ENCODE data around the gene RPS6KC1. TPM values are rescaled to one million over a fixed set of nuclear protein-coding genes. Genes with fewer than 3 reads are reported as not detected.
"Not testable (repeated sequence)": the region's sequence is repeated elsewhere in the genome, so short reads cannot be mapped to it uniquely, and the experiment has no call there.

Gene RPS6KC1
- total and polyA plus RNA-seq, 2 of the 4 experiments (the other 2 are of a cell fraction): 7.9 to 23.7 TPM

GRCh38 chr1:213099682-213100399 lies 48.8 kb downstream of the RPS6KC1 start:
- Histone ChIP-seq H3K4me2 (ENCODE audit: low read depth, low read length) (no peak overlapping the region), H3K79me1 (ENCODE audit: low read depth in 1 of 2, low read length in 2 of 2) (peaks cover 0 to 17% of the 10 kb centered on the region in 2 experiments; a peak in 2 of 4 replicates), H2AK5ac (ENCODE audit: low read depth, low read length) (no peak overlapping the region), H3K9me1 (ENCODE audit: insufficient read depth, low read length) (no peaks in the 10 kb centered on the region; the same call in none of the 2 replicates), H3K56ac (ENCODE audit: extremely low read depth, insufficient read depth, low read length) (no peak overlapping the region), H2BK120ac (ENCODE audit: low read depth, low read length) (no peak overlapping the region), H2AK9ac (replicated peaks; ENCODE audit: low read depth, low read length, poor library complexity) (no peak overlapping the region), H3K23ac (ENCODE audit: low read depth, low read length) (no peak overlapping the region), H3K14ac (replicated peaks; ENCODE audit: low read depth, low read length) (no peak overlapping the region), H3K27ac (ENCODE audit: insufficient read depth, low read length) (no peak overlapping the region), H2AFZ (replicated peaks; ENCODE audit: low read length, poor library complexity) (no peak overlapping the region), H4K5ac (ENCODE audit: low read depth, low read length) (no peak overlapping the region), H3K4me1 (ENCODE audit: control insufficient read depth, insufficient read depth, low read length) (peaks cover 2% of the 10 kb centered on the region; the same call in 1 of the 2 replicates), H2BK20ac (ENCODE audit: low read depth, low read length) (no peak overlapping the region), H4K8ac (ENCODE audit: low read depth in 2 of 2, low read length in 2 of 2) (no peak overlapping the region), H3K18ac (ENCODE audit: low read depth, low read length) (no peak overlapping the region), H3K9ac (ENCODE audit: low read depth, low read length) (no peak overlapping the region), H3K27me3 (ENCODE audit: control insufficient read depth, insufficient read depth, low read length) (no peaks in the 10 kb centered on the region), H3K4me3 (ENCODE audit: insufficient read depth, low read depth, low read length) (no peak overlapping the region), H3K36me3 (ENCODE audit: control insufficient read depth, insufficient read depth, low read length) (peaks cover 2% of the 10 kb centered on the region; the same call in 1 of the 2 replicates), H2BK5ac (ENCODE audit: low read depth, low read length, poor library complexity, severe bottlenecking) (no peak overlapping the region), H4K91ac (ENCODE audit: insufficient read depth, low read depth, low read length) (no peak overlapping the region), H2BK15ac (ENCODE audit: low read depth, low read length) (no peak overlapping the region), H3K9me3 (ENCODE audit: control insufficient read depth, insufficient read depth, low read length) (peaks cover 2% of the 10 kb centered on the region; the same call in 1 of the 2 replicates), H4K20me1 (ENCODE audit: insufficient read depth, low read length) (no peaks in the 10 kb centered on the region; the same call in 1 of the 2 replicates), H3K4ac (ENCODE audit: low read depth, low read length) (no peak overlapping the region)
- no CpG with 5 or more reads among the region's 4 CpGs for WGBS, 2 experiments (ENCODE audit: extremely low coverage in 2 of 2, insufficient read length in 1 of 2)
- no peak for ATAC-seq (ENCODE audit: low read depth)
- in situ Hi-C loops (cut with MboI; ENCODE audit: low sequenced_read_pairs) (no loop called here), dilution Hi-C loops (cut with HindIII; ENCODE audit: low sequenced_read_pairs, unreplicated experiment) (no loop called here), intact Hi-C loops (cut with micrococcal nuclease) (no loop called here)
- ChIA-PET CTCF (no interaction called here), POLR2A (ENCODE audit: unreplicated experiment) (no interaction called here)
- no TSS peak for BruUV-seq (replicated peaks)
- TF ChIP-seq CEBPB (IDR thresholded peaks at IDR 0.05; ENCODE audit: low read depth, low read length) (no peak), ELK1 (IDR thresholded peaks at IDR 0.05; ENCODE audit: borderline replicate concordance, low read depth, low read length) (no peak), POLR2A (IDR thresholded peaks at IDR 0.05; ENCODE audit: low read depth, low read length) (no peak)
- no peak for DNase-seq

GRCh38 chr1:213100565-213100964 lies 49.5 kb downstream of the RPS6KC1 start:
- H3K4ac ChIP-seq (ENCODE audit: low read depth, low read length); dilution Hi-C loops (cut with HindIII; ENCODE audit: low sequenced_read_pairs, unreplicated experiment); H3K4me1 ChIP-seq (ENCODE audit: control insufficient read depth, insufficient read depth, low read length); H3K9me3 ChIP-seq (ENCODE audit: control insufficient read depth, insufficient read depth, low read length); H2BK5ac ChIP-seq (ENCODE audit: low read depth, low read length, poor library complexity, severe bottlenecking); H4K5ac ChIP-seq (ENCODE audit: low read depth, low read length); H3K56ac ChIP-seq (ENCODE audit: extremely low read depth, insufficient read depth, low read length); DNase-seq; intact Hi-C loops (cut with micrococcal nuclease); H3K9me1 ChIP-seq (ENCODE audit: insufficient read depth, low read length); BruUV-seq (replicated peaks); H3K4me3 ChIP-seq (ENCODE audit: insufficient read depth, low read depth, low read length); H2AK9ac ChIP-seq (replicated peaks; ENCODE audit: low read depth, low read length, poor library complexity); H2BK120ac ChIP-seq (ENCODE audit: low read depth, low read length); H2AK5ac ChIP-seq (ENCODE audit: low read depth, low read length); H3K23ac ChIP-seq (ENCODE audit: low read depth, low read length); H4K91ac ChIP-seq (ENCODE audit: insufficient read depth, low read depth, low read length); H3K36me3 ChIP-seq (ENCODE audit: control insufficient read depth, insufficient read depth, low read length); POLR2A ChIA-PET (ENCODE audit: unreplicated experiment); ATAC-seq (ENCODE audit: low read depth); H3K9ac ChIP-seq (ENCODE audit: low read depth, low read length); H4K20me1 ChIP-seq (ENCODE audit: insufficient read depth, low read length); H3K18ac ChIP-seq (ENCODE audit: low read depth, low read length); H3K14ac ChIP-seq (replicated peaks; ENCODE audit: low read depth, low read length); H3K4me2 ChIP-seq (ENCODE audit: low read depth, low read length); in situ Hi-C loops (cut with MboI; ENCODE audit: low sequenced_read_pairs); H2BK15ac ChIP-seq (ENCODE audit: low read depth, low read length); H3K27ac ChIP-seq (ENCODE audit: insufficient read depth, low read length); H3K27me3 ChIP-seq (ENCODE audit: control insufficient read depth, insufficient read depth, low read length); H4K8ac ChIP-seq (ENCODE audit: low read depth in 2 of 2, low read length in 2 of 2); H2AFZ ChIP-seq (replicated peaks; ENCODE audit: low read length, poor library complexity); H2BK20ac ChIP-seq (ENCODE audit: low read depth, low read length): not testable (repeated sequence)
- H3K79me1 ChIP-seq (ENCODE audit: low read depth in 1 of 2, low read length in 2 of 2): peaks cover 0 to 15% of the 10 kb centered on the region in 2 experiments; a peak in 2 of 4 replicates
- no CpG with 5 or more reads among the region's 4 CpGs for WGBS, 2 experiments (ENCODE audit: extremely low coverage in 2 of 2, insufficient read length in 1 of 2)
- CTCF ChIA-PET: interaction anchor here (0.6 kb wide), 1 partner anchor 240 kb away, joined by 4 read pairs; no protein-coding TSS in a partner anchor
